Karpas-422 (cell line): ENCODE data around the gene SBK2. TPM values are rescaled to one million over a fixed set of nuclear protein-coding genes. Genes with fewer than 3 reads are reported as not detected.

ENCODE experiments used
- DNase-seq: peaks from one replicate; pipeline ENCODE4 v3.0.0-alpha.2; 2015
- H2AFZ ChIP-seq: fragments of 200-600 bp; sonication (generic); 2 replicates; pipeline ENCODE4 v1.6.1; 2014; ENCODE audit warnings: antibody characterized with exemption, low read length, mixed read lengths
- H3K27ac ChIP-seq: fragments of 200-600 bp; sonication (generic); 2 replicates; pipeline ENCODE4 v1.5.1; 2014; ENCODE audit warnings: mild to moderate bottlenecking, low read length, moderate library complexity
- H3K27me3 ChIP-seq: fragments of 200-600 bp; sonication (generic); 2 replicates; pipeline ENCODE4 v1.6.1; 2014; ENCODE audit warnings: low read length, mixed read lengths
- H3K36me3 ChIP-seq: fragments of 200-600 bp; sonication (generic); 2 replicates; pipeline ENCODE4 v1.6.1; 2014; ENCODE audit warnings: low read length, mixed read lengths; ENCODE audit not compliant: insufficient read depth
- H3K4me1 ChIP-seq: fragments of 200-600 bp; sonication (generic); 2 replicates; pipeline ENCODE4 v1.6.1; 2014; ENCODE audit warnings: mild to moderate bottlenecking, low read length, mixed read lengths
- H3K4me2 ChIP-seq: fragments of 200-600 bp; sonication (generic); 2 replicates; pipeline ENCODE4 v1.6.1; 2014; ENCODE audit warnings: low read length, low read depth, mild to moderate bottlenecking; ENCODE audit not compliant: poor library complexity, severe bottlenecking
- H3K4me3 ChIP-seq: fragments of 200-600 bp; sonication (generic); 2 replicates; pipeline ENCODE4 v1.5.1; 2014; ENCODE audit warnings: mild to moderate bottlenecking, antibody characterized with exemption, low read length, mixed read lengths
- H3K79me2 ChIP-seq: fragments of 200-600 bp; sonication (generic); 2 replicates; pipeline ENCODE4 v1.6.1; 2014; ENCODE audit warnings: mild to moderate bottlenecking, low read length, mixed read lengths
- H3K9ac ChIP-seq: fragments of 200-600 bp; sonication (generic); 2 replicates; pipeline ENCODE4 v1.6.0; 2014; ENCODE audit warnings: low read length
- H3K9me2 ChIP-seq: fragments of 200-600 bp; sonication (generic), shearing (Covaris generic); replicated peaks from 2 replicates; pipeline ENCODE4 v1.6.0; 2014; ENCODE audit warnings: mild to moderate bottlenecking, low read length, moderate library complexity; ENCODE audit not compliant: insufficient read depth
- H3K9me3 ChIP-seq: fragments of 300-700, 200-600 bp; sonication (generic); 2 replicates; pipeline ENCODE4 v1.6.1; 2014; ENCODE audit warnings: low read length, mixed read lengths
- H4K20me1 ChIP-seq: fragments of 200-600 bp; sonication (generic); 2 replicates; pipeline ENCODE4 v1.6.1; 2014; ENCODE audit warnings: mild to moderate bottlenecking, antibody characterized with exemption, low read length, low read depth; ENCODE audit not compliant: insufficient read depth
- total RNA-seq: library from RNA; depleted of rRNA; stranded (reverse); fragments of >200 nt; shearing (Covaris generic); gene quantifications from 2 replicates; pipeline ENCODE4 v1.2.3, GENCODE V29; 2014; ENCODE audit warnings: low replicate concordance

The SBK2 gene
- total RNA-seq, 1 experiment from 2014 or later = not detected

- Histone ChIP-seq H3K36me3 (no peaks in the 10 kb centered on the region), H3K9me2 (no peaks in the 10 kb centered on the region), H3K9me3 (no peaks in the 10 kb centered on the region), H3K9ac (no peak overlapping the region), H3K27me3 (no peaks in the 10 kb centered on the region), H3K4me2 (no peak overlapping the region), H3K4me3 (no peak overlapping the region), H3K27ac (no peak overlapping the region), H3K4me1 (peaks cover 7% of the 10 kb centered on the region), H2AFZ (no peak overlapping the region), H4K20me1 (no peaks in the 10 kb centered on the region), H3K79me2 (no peaks in the 10 kb centered on the region)
- no peak for DNase-seq
Observed at GRCh38 chr19:55552206-55552605, 15.3 kb upstream of the SBK2 start.

GRCh38 chr19:55550321-55550650 lies 13.4 kb upstream of the SBK2 start:
- Histone ChIP-seq H3K27ac (no peak overlapping the region), H3K36me3 (no peaks in the 10 kb centered on the region), H3K9me3 (no peaks in the 10 kb centered on the region), H3K79me2 (no peaks in the 10 kb centered on the region), H3K4me3 (no peak overlapping the region), H3K4me2 (no peak overlapping the region), H4K20me1 (no peaks in the 10 kb centered on the region), H3K27me3 (no peaks in the 10 kb centered on the region), H3K9ac (no peak overlapping the region), H3K4me1 (peaks cover 7% of the 10 kb centered on the region), H3K9me2 (no peaks in the 10 kb centered on the region), H2AFZ (no peak overlapping the region)
- no peak for DNase-seq

GRCh38 chr19:55549500-55550320 lies 12.8 kb upstream of the SBK2 start:
- no peak for DNase-seq
- Histone ChIP-seq H3K27ac (no peak overlapping the region), H3K4me1 (peaks cover 4% of the 10 kb centered on the region), H3K79me2 (no peaks in the 10 kb centered on the region), H3K9me2 (no peaks in the 10 kb centered on the region), H3K4me3 (no peak overlapping the region), H3K4me2 (no peak overlapping the region), H3K27me3 (no peaks in the 10 kb centered on the region), H3K9ac (no peak overlapping the region), H3K36me3 (no peaks in the 10 kb centered on the region), H4K20me1 (no peaks in the 10 kb centered on the region), H3K9me3 (no peaks in the 10 kb centered on the region), H2AFZ (no peak overlapping the region)

- H3K9me3 ChIP-seq = no peaks in the 10 kb centered on the region
- H3K27me3 ChIP-seq = no peaks in the 10 kb centered on the region
- H3K36me3 ChIP-seq = no peaks in the 10 kb centered on the region
- no peaks in the 10 kb centered on the region for H3K9me2 ChIP-seq
- no peak for DNase-seq
- no peaks in the 10 kb centered on the region for H3K4me1 ChIP-seq
- H3K79me2 ChIP-seq = no peaks in the 10 kb centered on the region
- no peaks in the 10 kb centered on the region for H4K20me1 ChIP-seq
- H3K27ac ChIP-seq = no peak overlapping the region
- H3K4me3 ChIP-seq = no peak overlapping the region
- no peak overlapping the region for H2AFZ ChIP-seq
- no peak overlapping the region for H3K9ac ChIP-seq
- H3K4me2 ChIP-seq = no peak overlapping the region
Observed at GRCh38 chr19:55546822-55547614, 10.1 kb upstream of the SBK2 start.

- H2AFZ ChIP-seq = no peak overlapping the region
- H3K4me2 ChIP-seq = no peak overlapping the region
Observed at GRCh38 chr19:55546011-55546410, 9.1 kb upstream of the SBK2 start.

GRCh38 chr19:55545443-55545842 lies 8.5 kb upstream of the SBK2 start, which contains the start of gene SBK3:
SBK3 (minus strand) TSS chr19:55545543; CDS start chr19:55545543, 0 bp downstream.
- no peaks in the 10 kb centered on the region for H3K79me2 ChIP-seq
- H4K20me1 ChIP-seq = no peaks in the 10 kb centered on the region
- H3K27ac ChIP-seq = no peak within 1 kb of the TSS
- no peak within 1 kb of the TSS for H3K9ac ChIP-seq
- H3K4me1 ChIP-seq = no peaks in the 10 kb centered on the region
- no peak within 1 kb of the TSS for H3K4me3 ChIP-seq
- no peaks in the 10 kb centered on the region for H3K36me3 ChIP-seq
- DNase-seq = no peak
- H3K9me3 ChIP-seq = no peaks in the 10 kb centered on the region
- no peak within 1 kb of the TSS for H2AFZ ChIP-seq
- H3K9me2 ChIP-seq = no peaks in the 10 kb centered on the region
- no peak within 1 kb of the TSS for H3K4me2 ChIP-seq
- no peaks in the 10 kb centered on the region for H3K27me3 ChIP-seq

More at GRCh38 chr19:55546011-55546410, 9.1 kb upstream of the SBK2 start:
- no peaks in the 10 kb centered on the region for H3K9me2 ChIP-seq
- DNase-seq = no peak
- H4K20me1 ChIP-seq = no peaks in the 10 kb centered on the region
- H3K4me1 ChIP-seq = no peaks in the 10 kb centered on the region
- H3K27ac ChIP-seq = no peak overlapping the region
- H3K9ac ChIP-seq = no peak overlapping the region
- H3K79me2 ChIP-seq = no peaks in the 10 kb centered on the region
- H3K9me3 ChIP-seq = no peaks in the 10 kb centered on the region
- H3K36me3 ChIP-seq = no peaks in the 10 kb centered on the region
- H3K4me3 ChIP-seq = no peak overlapping the region
- no peaks in the 10 kb centered on the region for H3K27me3 ChIP-seq

GRCh38 chr19:55544776-55545439 lies 8.0 kb upstream of the SBK2 start:
- Histone ChIP-seq H3K79me2 (no peaks in the 10 kb centered on the region), H3K4me2 (no peak overlapping the region), H4K20me1 (no peaks in the 10 kb centered on the region), H3K4me1 (no peaks in the 10 kb centered on the region), H3K9me2 (no peaks in the 10 kb centered on the region), H3K27me3 (no peaks in the 10 kb centered on the region), H3K27ac (no peak overlapping the region), H3K9ac (no peak overlapping the region), H3K36me3 (no peaks in the 10 kb centered on the region), H2AFZ (no peak overlapping the region), H3K9me3 (no peaks in the 10 kb centered on the region), H3K4me3 (no peak overlapping the region)
- no peak for DNase-seq

- Histone ChIP-seq H3K27ac (no peak overlapping the region), H3K4me3 (no peak overlapping the region), H3K36me3 (no peaks in the 10 kb centered on the region), H2AFZ (no peak overlapping the region), H3K9ac (no peak overlapping the region), H3K9me2 (no peaks in the 10 kb centered on the region), H3K9me3 (no peaks in the 10 kb centered on the region), H3K4me2 (no peak overlapping the region), H3K79me2 (no peaks in the 10 kb centered on the region), H4K20me1 (no peaks in the 10 kb centered on the region), H3K27me3 (no peaks in the 10 kb centered on the region), H3K4me1 (no peaks in the 10 kb centered on the region)
- DNase-seq = no peak
Observed at GRCh38 chr19:55544014-55544413, 7.1 kb upstream of the SBK2 start.
